Measurements from ENCODE around the gene TGFBR1.
"Not testable (repeated sequence)": the region's sequence is repeated elsewhere in the genome, so short reads cannot be mapped to it uniquely, and the experiment has no call there.

Gene TGFBR1

GRCh38 chr9:99076483-99077171 lies 28.3 kb upstream of the TGFBR1 start:
- no peak for DNase-seq

GRCh38 chr9:99078717-99079116 lies 26.2 kb upstream of the TGFBR1 start:
- no peak for DNase-seq

- DNase-seq, result no peak
Observed at GRCh38 chr9:99079542-99079941, 25.4 kb upstream of the TGFBR1 start.

- no peak for DNase-seq
Observed at GRCh38 chr9:99083051-99083450, 21.9 kb upstream of the TGFBR1 start.

GRCh38 chr9:99085949-99086948 lies 18.7 kb upstream of the TGFBR1 start:
- peak; percentile 22 for DNase-seq

- no peak for DNase-seq
Observed at GRCh38 chr9:99087462-99087861, 17.5 kb upstream of the TGFBR1 start.

- no peak for DNase-seq
Observed at GRCh38 chr9:99090336-99091130, 14.4 kb upstream of the TGFBR1 start.

GRCh38 chr9:99092643-99093491 lies 12.0 kb upstream of the TGFBR1 start:
- DNase-seq, result no peak

- DNase-seq, result no peak
Observed at GRCh38 chr9:99093492-99093791, 11.5 kb upstream of the TGFBR1 start.

- DNase-seq, result no peak
Observed at GRCh38 chr9:99095565-99095964, 9.3 kb upstream of the TGFBR1 start.

GRCh38 chr9:99096409-99096808 lies 8.5 kb upstream of the TGFBR1 start:
- no peak for DNase-seq

GRCh38 chr9:99099806-99100585 lies 4.9 kb upstream of the TGFBR1 start:
- not testable (repeated sequence) for DNase-seq

- DNase-seq, result no peak
Observed at GRCh38 chr9:99101271-99101670, 3.6 kb upstream of the TGFBR1 start.

- no peak for DNase-seq
Observed at GRCh38 chr9:99101812-99102211, 3.1 kb upstream of the TGFBR1 start.

- DNase-seq, result no peak
Observed at GRCh38 chr9:99103054-99103895, 1.6 kb upstream of the TGFBR1 start.

- no peak for DNase-seq
Observed at GRCh38 chr9:99103901-99104458, 933 bp upstream of the TGFBR1 start.

GRCh38 chr9:99105152-99106043 lies 485 bp downstream of the TGFBR1 start:
- peak; percentile 65 for DNase-seq

GRCh38 chr9:99106044-99106375 lies 1.1 kb downstream of the TGFBR1 start:
- DNase-seq, result no peak

GRCh38 chr9:99107421-99107820 lies 2.5 kb downstream of the TGFBR1 start:
- no peak for DNase-seq

Measured in amniotic stem cell (primary cell).